ENCODE data around the gene GRID2.

The GRID2 gene

DNA sequence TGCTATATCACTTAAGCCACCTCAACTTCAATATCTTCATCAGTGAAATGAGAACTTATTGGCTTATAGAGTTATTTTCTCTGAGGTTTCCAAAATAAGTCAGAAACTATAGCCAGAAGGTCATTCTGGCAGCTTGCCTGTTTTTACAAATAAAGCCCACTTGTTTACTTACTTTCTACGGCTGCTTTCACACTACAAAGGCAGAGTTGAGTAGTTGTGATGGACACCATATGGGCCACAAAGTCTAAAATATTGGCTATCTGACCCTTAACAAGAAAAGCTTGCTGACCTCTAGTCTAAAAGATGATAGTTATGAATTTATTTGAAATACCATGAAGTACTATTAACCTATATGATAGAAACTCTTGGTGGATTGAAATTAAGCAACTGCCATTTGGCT is 1457.5 kb downstream of the GRID2 start:
- DNase-seq (ENCODE audit: insufficient read length, low spot score) (no peak), FAIRE-seq (no peak)

DNA sequence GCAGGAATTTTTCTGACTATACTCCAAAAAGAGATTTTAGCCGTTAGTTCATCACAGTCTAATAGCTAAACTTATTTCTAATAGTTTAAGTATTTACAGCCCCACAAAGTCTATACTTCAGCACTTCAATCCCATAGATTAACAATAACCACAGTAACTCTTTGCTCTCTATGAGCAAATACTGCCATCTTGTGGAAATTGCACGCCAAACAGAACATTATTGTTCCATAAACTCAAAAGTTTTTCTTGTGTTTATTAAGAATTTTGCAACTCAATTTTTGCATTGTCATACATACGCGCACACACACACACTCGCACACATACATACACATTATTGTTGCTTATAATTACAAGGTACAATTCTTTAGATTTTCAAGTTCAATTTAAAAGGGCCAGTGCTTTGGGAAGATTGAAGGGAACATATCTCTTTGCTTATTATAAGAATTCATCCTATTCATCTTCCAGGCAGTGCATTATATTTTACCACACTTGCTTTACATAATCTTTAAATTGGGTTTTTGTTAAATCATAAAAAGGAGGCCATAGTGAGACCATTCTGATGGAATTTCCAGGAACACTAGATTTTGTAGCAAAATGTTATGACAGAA is 1461.0 kb downstream of the GRID2 start:
- FAIRE-seq: no peak
- peak; percentile 24 for DNase-seq (ENCODE audit: insufficient read length, low spot score)

DNA sequence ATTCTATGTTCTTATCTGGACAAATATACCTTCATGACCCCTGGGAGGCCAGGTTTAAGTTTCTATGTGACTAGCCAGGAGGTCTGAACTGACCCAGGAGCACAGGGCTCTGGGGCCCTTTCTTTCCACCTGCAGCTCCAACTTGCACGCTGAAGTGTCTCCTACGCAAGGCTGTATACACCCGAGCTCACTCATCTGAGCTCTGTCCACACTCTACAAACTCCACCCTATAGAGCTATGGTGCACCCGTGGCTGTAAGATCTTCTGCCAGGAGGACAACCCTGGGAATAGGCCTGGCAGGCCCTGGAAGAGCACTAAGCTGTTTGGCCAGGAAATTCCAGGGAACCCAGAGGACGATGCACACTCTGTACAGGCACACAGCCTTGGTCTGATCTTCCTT is 1464.2 kb downstream of the GRID2 start:
- no peak for FAIRE-seq

DNA sequence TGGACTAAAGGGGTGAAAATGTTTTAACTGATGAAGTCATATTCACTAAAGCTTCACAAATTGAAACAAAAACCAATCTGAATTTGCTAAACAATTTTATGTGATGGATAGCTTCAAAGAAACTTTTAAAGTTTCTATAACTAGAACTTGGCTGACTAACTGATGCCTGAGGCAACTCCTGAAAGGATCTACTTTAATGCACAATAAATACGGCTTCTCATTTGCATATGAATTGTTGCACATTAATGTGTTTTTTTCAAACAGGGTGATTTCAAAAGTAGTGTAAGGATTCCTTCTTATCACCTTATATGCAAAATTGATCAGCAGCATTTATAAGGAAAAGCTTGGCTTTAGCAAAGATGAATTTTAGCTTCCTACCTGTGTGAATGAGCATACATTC is 1466.4 kb downstream of the GRID2 start:
- DNase-seq (ENCODE audit: insufficient read length, low spot score) (no peak), FAIRE-seq (no peak)

More for the DNA sequence above, 1464.2 kb downstream of the GRID2 start:
- DNase-seq (ENCODE audit: insufficient read length, low spot score): no peak

DNA sequence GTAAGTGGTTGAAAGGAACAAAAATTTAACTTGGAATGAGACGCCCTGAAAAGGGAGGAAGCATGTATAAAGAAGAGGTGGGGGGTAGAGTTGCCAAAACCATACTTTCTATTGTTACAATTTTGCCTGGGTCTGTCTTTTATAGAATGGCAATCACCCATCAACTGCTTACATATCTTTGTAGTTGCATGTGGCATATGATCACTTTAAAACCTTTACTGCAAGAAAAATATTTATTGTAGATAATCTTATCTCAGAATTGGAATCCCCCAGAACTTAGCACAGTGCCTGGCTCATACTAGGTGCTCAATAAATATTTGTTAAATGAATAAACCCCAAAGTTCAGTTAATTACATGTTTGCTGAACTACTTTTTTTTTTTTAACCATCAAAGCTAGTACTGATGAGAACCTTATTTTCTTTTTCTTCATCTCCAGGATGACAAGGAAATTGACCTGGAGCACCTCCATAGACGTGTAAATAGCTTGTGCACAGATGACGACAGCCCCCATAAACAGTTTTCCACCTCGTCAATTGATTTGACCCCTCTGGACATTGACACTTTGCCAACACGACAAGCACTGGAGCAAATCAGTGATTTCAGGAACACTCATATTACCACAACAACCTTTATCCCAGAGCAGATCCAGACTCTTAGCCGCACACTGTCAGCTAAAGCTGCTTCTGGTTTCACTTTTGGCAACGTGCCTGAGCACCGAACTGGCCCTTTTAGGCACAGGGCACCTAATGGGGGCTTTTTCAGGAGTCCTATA is 1468.1 kb downstream of the GRID2 start:
- DNase-seq (ENCODE audit: insufficient read length, low spot score) (no peak), FAIRE-seq (no peak)

DNA sequence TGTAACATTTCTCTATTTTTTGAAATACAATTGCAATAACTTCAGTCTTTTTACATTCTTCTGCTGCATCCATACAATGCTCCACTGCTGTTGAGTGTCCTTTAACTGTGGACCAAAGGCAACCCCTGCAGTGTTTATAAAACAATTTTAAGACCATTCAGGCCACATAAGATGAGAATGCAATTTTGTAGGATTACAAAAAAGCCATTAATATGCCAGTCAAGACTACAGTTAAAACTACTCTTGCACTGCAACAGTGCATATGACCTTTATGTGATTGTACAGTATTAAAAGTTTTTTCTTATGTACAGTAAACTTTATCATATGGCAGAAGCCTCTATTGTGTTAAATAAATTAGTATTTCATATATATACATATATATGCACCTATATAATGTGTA is 1469.1 kb downstream of the GRID2 start:
- FAIRE-seq: no peak
- DNase-seq (ENCODE audit: insufficient read length, low spot score): no peak

DNA sequence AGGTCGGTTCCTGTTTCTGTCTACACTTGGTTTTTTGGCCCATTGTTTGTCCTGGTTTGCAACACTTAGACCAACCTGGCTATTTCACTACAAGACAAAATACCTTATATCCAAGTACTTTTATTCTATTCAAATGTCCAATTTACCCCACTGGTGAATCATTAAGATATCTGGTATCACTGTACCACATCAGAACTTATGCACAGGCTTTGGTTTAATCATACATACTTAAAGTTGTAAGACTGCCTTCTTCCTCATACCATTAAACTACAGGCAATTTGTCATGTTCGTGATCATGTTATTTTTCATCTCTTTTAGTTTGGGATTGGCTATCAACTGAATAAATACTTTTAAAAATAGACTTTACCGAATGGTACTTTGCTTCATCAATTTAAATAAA is 1471.8 kb downstream of the GRID2 start:
- FAIRE-seq (no peak), DNase-seq (ENCODE audit: insufficient read length, low spot score) (no peak)

DNA sequence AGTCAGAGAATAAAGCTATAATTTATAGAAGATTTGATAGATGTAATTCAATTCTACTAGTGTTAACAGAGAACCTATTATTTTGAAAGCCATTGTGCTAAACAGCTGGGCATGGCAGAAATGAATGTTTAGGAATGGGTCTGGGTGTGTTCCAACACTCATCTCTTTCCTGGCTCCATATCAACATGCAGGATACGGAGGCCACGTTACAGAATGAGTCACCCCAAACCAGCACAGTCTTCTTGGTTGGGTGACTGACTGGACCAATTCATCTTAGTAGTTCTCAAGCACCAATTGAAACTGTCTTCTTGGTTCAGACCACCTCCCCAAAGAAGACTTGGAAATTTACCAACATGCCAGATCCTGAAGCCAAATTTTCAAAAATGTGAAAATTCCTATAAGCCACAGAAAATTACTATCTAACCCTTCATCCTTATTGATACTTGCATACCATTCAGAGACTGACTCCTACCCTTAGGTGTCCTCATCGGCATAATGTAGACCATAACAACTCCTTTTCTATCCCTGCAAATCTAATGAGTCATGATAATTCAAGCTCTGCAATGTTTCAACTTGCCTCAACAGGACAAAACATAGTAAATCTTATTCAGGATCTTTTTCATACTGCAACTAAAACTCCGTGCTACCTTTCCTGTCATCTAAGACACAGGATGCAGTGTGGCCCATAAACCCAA is 1472.8 kb downstream of the GRID2 start:
- DNase-seq (ENCODE audit: insufficient read length, low spot score): no peak

DNA sequence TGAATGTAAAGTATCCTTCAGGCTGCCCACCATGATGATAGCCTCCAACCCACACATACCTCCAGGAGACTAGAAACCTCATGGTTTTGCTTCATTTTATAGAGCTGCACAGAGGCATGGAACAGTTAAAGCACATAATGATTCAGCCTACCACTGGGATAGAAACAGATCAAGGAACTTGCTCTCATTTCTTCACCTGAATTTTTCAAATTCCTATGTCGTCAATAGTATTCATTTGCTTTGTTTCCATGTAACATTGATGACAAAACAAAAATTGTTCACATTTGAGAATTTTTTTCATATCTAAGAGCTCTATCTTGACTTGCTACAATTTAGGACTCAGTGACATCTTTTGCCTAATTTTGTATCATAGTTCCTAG is 1473.3 kb downstream of the GRID2 start:
- FAIRE-seq (no peak), DNase-seq (ENCODE audit: insufficient read length, low spot score) (no peak)

More for the DNA sequence above, 1472.8 kb downstream of the GRID2 start:
- FAIRE-seq: no peak

DNA sequence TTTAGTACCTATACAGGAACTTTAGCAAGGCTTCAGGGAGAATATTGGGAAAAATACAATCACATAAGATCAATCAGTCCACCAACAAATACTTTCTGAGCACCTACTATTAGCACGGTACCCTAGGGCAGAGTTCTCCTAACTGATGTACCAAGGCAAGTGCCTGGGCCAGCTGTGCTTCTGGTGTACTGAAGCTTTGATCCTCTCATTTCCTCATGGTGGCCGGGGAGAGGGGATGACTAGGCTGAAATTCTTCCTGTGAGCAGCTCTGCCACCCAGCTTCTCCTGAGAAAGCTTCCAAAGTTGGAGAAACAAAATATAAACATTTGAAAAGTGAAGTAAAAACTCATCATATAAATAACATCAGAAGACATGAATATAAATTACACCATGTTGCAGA is 1475.5 kb downstream of the GRID2 start:
- FAIRE-seq (no peak), DNase-seq (ENCODE audit: insufficient read length, low spot score) (no peak)

DNA sequence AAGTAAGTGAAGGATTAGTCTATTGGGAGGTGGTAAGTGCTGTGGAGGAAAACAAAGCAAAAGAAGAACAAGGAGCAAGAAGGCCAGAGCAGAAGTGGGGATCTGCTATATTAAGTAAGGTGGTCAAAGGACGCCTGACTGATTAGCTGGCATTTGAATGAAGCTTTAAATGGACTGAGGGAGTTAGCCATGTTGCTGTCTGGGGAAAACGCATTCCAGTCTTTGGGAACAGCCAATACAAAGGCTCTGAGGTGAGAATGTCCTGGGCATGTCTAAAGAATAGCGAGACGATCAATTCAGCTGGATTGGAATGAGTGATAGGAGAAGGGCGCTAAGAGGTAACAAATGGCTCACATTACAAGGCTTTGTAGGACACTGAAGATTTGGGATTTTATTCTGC is 1476.3 kb downstream of the GRID2 start:
- no peak for FAIRE-seq
- no peak for DNase-seq (ENCODE audit: insufficient read length, low spot score)

DNA sequence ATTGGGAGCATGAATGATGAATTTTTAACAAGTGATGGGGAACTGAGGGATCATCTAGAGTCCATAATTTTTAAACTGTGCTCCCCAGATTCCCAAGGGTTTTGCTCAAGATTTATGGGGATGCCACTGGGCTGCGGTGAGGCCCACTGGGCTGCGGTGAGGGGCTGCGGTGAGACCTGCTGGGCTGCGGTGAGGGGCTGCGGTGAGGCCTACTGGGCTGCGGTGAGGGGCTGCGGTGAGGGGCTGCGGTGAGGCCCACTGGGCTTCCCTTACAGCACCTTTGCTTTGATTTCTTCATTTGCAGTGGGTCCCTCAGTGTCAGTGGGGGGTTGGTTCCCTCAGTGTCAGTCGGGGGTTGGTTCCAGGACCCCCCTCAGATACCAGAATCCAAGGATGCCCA is 1477.4 kb downstream of the GRID2 start:
- DNase-seq (ENCODE audit: insufficient read length, low spot score) (no peak), FAIRE-seq (no peak)

DNA sequence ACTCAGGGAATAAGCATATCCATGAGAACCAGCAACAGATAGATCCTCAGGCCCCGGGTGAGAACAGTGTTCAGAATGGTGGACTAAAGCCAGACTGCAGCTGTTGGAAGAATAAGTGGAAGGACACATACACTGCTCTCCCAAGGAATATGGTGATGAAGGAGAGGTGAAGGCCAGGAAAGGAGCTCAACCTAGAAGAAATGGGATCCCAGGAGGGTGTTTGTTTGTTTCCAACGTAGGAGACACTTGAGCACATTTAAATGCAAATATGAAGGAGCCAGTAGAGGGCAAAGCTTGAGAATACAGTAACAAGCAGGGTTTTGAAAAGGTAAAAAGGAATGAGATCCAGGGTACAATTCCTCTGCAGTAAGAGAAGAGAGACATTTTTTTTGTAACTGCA is 1482.4 kb downstream of the GRID2 start:
- FAIRE-seq (no peak), DNase-seq (ENCODE audit: insufficient read length, low spot score) (no peak)

DNA sequence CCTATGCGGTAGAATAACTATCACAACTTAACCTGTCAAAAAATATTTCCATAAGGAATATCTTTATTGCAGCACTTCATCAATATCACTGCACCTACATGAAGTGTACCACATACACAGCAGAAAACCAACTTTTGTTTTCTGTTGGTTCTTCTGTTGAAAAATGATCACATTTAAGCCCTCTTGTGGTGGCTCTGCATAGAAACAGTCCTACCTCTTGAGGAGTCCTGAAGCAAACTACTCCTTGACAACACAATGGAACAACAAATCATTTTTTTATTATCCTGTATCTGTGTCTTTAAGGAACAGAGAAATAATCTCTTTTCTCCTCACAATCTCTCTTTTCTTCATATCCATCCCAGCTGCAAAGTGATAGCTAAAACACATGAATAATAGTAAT is 1484.9 kb downstream of the GRID2 start:
- DNase-seq (ENCODE audit: insufficient read length, low spot score) (peak; percentile 13), FAIRE-seq (no peak)

DNA sequence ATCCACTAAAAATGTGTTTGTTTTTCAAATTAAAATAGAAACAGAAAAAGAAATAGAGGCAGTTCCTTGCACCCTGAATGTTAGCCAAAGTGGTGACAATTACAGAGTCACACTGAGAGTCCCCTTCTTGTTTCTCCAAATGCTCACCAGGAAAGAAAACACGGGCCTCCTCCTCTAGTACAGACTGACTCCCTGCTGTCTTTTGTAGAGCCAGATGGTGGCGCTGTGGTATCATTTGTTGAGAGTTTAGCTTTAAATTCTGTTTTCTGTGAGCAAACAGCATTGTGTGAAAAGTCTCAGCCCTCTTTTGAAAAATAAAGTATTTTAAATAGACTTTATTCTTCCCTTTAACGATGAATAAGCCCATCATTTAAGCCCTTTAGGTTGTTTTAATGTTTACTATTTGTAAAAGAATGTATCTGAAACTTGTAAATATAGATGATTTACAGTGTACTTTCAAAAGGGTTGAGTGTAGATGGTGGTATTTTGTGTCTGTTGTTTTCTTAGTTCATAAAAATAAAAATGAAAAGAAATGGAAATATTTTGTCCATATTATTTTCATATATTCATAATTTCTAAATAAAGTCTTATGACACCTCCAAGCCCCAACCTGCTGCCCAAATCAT is 1487.9 kb downstream of the GRID2 start:
- FAIRE-seq (no peak), DNase-seq (ENCODE audit: insufficient read length, low spot score) (peak; percentile 24)

DNA sequence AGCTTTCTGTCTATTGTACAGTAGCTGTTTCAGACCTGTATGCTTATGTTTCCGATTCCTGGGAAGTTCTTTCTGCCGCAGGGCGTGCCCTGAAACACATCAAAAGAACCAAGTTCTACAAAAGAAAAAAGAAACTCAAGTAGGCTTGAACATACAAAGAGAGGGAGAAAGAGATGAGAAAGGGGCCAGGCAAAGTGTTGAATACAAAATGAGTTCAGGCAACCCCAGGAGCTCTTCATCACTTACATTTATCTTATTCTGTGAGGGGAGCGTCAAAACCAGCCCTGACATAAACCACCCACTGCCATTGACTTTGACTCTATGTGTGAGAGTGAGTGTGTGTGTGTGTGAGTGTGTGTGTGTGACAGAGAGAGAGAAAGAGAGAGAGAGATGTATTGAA is 1498.3 kb downstream of the GRID2 start:
- FAIRE-seq: no peak

DNA sequence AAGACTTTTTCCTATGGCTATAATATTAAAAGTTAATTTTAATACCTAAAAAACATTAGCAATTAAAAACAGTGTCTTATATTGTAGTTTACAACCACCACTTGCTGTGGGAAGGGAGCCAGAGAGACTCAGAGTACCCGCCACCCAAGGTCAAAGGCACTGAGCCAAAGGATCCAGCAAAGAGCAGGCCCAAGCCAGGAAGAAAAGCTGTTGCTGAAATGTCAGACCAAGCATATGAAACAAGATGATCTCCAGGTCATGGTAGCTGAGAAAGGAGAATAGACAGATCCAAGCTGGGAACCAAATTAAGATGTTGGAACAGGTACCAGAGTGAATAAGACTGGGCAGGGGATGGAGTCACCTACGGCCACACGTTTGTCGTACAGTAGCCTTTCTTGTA is 1506.0 kb downstream of the GRID2 start:
- no peak for FAIRE-seq
- DNase-seq (ENCODE audit: insufficient read length, low spot score): no peak

More for the DNA sequence above, 1498.3 kb downstream of the GRID2 start:
- DNase-seq (ENCODE audit: insufficient read length, low spot score): no peak

DNA sequence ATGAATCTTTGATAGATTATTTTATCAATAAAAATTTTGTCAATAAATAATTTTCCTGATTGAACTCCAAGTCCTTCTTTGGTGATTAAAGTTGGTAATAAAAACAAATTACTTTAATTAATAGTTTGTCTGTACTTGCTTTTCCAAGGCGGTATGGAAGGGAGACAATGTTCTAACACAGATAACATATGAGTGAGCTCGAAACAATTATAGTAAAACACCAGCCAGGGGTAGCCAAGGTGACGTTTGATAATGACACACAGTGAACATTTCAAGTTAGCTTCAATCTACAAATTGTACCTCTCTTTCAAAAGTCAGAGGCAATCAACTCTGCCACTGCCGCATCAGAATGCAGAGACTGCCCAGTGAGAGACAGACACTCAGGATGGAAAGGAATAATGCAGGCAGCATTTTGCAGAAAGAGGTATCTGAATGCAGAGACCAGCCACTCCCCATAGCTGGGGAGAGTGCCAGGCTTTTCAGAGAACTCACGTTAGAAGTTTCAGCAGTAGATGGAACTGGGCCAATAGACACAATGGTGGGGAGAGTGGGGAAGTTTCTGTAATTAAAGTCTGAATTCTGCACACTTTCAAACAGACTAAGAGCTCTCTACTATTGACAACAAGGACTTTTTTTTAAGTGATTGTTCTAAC is 1506.7 kb downstream of the GRID2 start:
- FAIRE-seq: no peak
- DNase-seq (ENCODE audit: insufficient read length, low spot score): no peak

DNA sequence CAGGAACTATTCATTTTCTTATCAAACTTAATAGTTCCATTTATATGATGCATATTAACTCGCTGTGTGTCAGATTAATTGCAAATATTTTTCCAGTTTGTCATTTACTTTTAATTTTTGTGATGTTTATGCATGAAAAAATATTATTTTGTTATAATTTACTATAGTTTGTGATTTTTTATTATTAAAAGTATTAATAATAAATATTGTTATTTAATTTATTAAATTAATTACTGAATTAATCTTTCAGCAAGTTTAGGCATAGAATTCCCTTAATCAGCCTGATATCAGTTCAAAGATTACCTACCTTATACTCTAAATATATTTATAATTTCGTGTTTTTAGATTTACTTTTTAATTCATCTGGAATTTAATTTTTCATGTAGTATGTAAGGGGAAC is 1509.3 kb downstream of the GRID2 start:
- FAIRE-seq: no peak
- DNase-seq (ENCODE audit: insufficient read length, low spot score): no peak

DNA sequence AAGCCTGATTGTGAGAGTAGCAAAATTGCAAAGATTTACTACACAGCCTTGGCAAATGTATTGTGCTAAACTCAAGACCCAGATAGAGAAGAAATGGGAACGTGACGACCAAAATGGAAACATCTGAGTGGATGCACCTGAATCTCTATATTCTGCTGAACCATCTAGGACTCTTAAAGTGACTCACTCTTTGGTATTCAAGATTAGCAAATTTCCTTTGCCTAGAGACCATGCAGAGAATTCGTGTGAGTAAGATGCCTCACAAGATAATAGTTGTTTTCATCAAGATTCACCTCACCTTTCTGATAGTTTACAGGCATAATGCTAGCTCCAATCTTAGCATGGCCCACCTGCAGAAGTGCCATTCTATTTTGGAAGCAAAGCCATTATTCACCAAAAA is 1510.4 kb downstream of the GRID2 start:
- DNase-seq (ENCODE audit: insufficient read length, low spot score): no peak
- no peak for FAIRE-seq

DNA sequence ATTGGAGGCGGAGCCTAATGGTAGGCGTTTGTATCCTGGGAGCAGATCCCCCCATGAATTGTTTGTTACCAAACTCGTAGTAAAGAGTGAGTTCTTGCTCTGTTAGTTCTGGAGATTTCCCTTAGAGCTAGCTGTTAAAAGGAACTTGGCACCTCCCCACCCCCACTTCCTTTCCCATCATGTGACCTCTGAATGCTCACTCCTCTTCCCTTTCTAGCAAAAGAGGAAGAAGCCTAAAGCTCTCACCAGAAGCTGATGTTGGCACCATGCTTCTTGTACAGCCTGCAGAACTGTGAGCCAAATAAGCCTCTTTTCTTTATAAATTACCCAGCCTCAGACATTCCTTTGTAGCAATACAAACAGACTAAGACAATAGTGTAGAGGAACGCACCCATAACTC is 1511.0 kb downstream of the GRID2 start:
- no peak for DNase-seq (ENCODE audit: insufficient read length, low spot score)

More for the DNA sequence above, 1511.0 kb downstream of the GRID2 start:
- FAIRE-seq: no peak
